OCI-LY3 (cell line): ENCODE data around the gene RIN3.

ENCODE experiments used
- H2AFZ ChIP-seq: fragments of 200-600, 300-600 bp; shearing (Covaris generic); 2 replicates; pipeline ENCODE4 v1.6.0; 2014; ENCODE audit warnings: antibody characterized with exemption, low read depth, low read length
- H3K27ac ChIP-seq: fragments of 200-600, 300-600 bp; sonication (generic); 2 replicates; pipeline ENCODE4 v1.5.1; 2014; ENCODE audit warnings: mild to moderate bottlenecking, low read length, moderate library complexity, mixed read lengths
- H3K27me3 ChIP-seq: fragments of 200-600, 300-600 bp; sonication (generic); 2 replicates; pipeline ENCODE4 v1.6.1; 2014; ENCODE audit warnings: low read depth, low read length, mixed read lengths
- H3K36me3 ChIP-seq: fragments of 200-600, 300-600 bp; sonication (generic); replicated peaks from 2 replicates; pipeline ENCODE3; 2014; ENCODE audit warnings: low read depth, low read length, mixed read lengths
- H3K4me1 ChIP-seq: fragments of 300-600, 200-600 bp; sonication (generic); 2 replicates; pipeline ENCODE4 v1.6.1; 2014; ENCODE audit warnings: low read length, mixed read lengths
- H3K4me2 ChIP-seq: fragments of 200-600, 300-600 bp; sonication (generic); 2 replicates; pipeline ENCODE4 v1.6.1; 2014; ENCODE audit warnings: low read length, mixed read lengths
- H3K4me3 ChIP-seq: fragments of 300-600, 200-600 bp; sonication (generic); 2 replicates; pipeline ENCODE4 v1.5.1; 2014; ENCODE audit warnings: antibody characterized with exemption, mild to moderate bottlenecking, low read length, moderate library complexity
- H3K79me2 ChIP-seq: fragments of 300-600, 200-600 bp; shearing (Covaris generic); 2 replicates; pipeline ENCODE4 v1.6.1; 2014; ENCODE audit warnings: mild to moderate bottlenecking, low read length, mixed read lengths
- H3K9ac ChIP-seq: fragments of 300-600, 200-600 bp; shearing (Covaris generic); 2 replicates; pipeline ENCODE4 v1.6.0; 2014; ENCODE audit warnings: mild to moderate bottlenecking, low read length, moderate library complexity
- H3K9me3 ChIP-seq: fragments of 200-600, 300-600 bp; shearing (Covaris generic); 2 replicates; pipeline ENCODE4 v1.6.1; 2014; ENCODE audit warnings: low read length, mixed read lengths; ENCODE audit not compliant: insufficient read depth
- H4K20me1 ChIP-seq: fragments of 200-600, 300-600 bp; sonication (generic); 2 replicates; pipeline ENCODE4 v1.6.1; 2016; ENCODE audit warnings: low read length, mixed read lengths; ENCODE audit not compliant: insufficient read depth
- CTCF ChIP-seq: fragments of 200-600, 300-600 bp; sonication (generic); IDR thresholded peaks from 2 replicates; pipeline ENCODE4 v1.5.1; 2014; ENCODE audit warnings: antibody characterized with exemption, low read length, low read depth
- EZH2phosphoT487 ChIP-seq: fragments of 200-600 bp; shearing (Covaris generic); IDR thresholded peaks from 2 replicates; pipeline ENCODE4 v1.6.1; 2018; ENCODE audit warnings: antibody characterized with exemption, mixed run types, low read depth

RIN3 gene

GRCh38 chr14:92581206-92581605, 67.6 kb downstream of the RIN3 start:
- Histone ChIP-seq H3K4me2 (no peak overlapping the region), H3K9me3 (no peaks in the 10 kb centered on the region), H3K4me1 (peaks cover 66% of the 10 kb centered on the region), H3K79me2 (no peaks in the 10 kb centered on the region), H3K9ac (no peak overlapping the region), H3K4me3 (no peak overlapping the region), H3K36me3 (peaks cover 15% of the 10 kb centered on the region), H4K20me1 (no peaks in the 10 kb centered on the region), H2AFZ (no peak overlapping the region), H3K27me3 (no peaks in the 10 kb centered on the region), H3K27ac (peak overlapping the region; percentile 78; the same call in 1 of the 2 replicates)
- TF ChIP-seq CTCF (no peak), EZH2phosphoT487 (no peak)

- H3K4me1 ChIP-seq, result peaks cover 59% of the 10 kb centered on the region
- H3K4me3 ChIP-seq, result no peak overlapping the region
- peak overlapping the region; percentile 70; the same call in 1 of the 2 replicates for H3K4me2 ChIP-seq
- no peak overlapping the region for H2AFZ ChIP-seq
- no peaks in the 10 kb centered on the region for H3K79me2 ChIP-seq
- H4K20me1 ChIP-seq, result no peaks in the 10 kb centered on the region
- H3K27ac ChIP-seq, result peak overlapping the region; percentile 78
- TF ChIP-seq EZH2phosphoT487 (no peak), CTCF (no peak)
- H3K9ac ChIP-seq, result no peak overlapping the region; the same call in 1 of the 2 replicates
- H3K27me3 ChIP-seq, result no peaks in the 10 kb centered on the region
- H3K9me3 ChIP-seq, result no peaks in the 10 kb centered on the region
- H3K36me3 ChIP-seq, result peaks cover 15% of the 10 kb centered on the region
Observed at GRCh38 chr14:92581966-92582566, 68.5 kb downstream of the RIN3 start.

GRCh38 chr14:92582706-92583452, 69.3 kb downstream of the RIN3 start:
- peak overlapping the region; percentile 70 for H3K4me2 ChIP-seq
- no peaks in the 10 kb centered on the region for H3K79me2 ChIP-seq
- peak overlapping the region; percentile 78 for H3K27ac ChIP-seq
- peak overlapping the region; percentile 42 for H3K4me3 ChIP-seq
- H3K4me1 ChIP-seq, result peaks cover 51% of the 10 kb centered on the region
- H3K9me3 ChIP-seq, result no peaks in the 10 kb centered on the region
- H3K36me3 ChIP-seq, result peaks cover 15% of the 10 kb centered on the region
- no peaks in the 10 kb centered on the region for H3K27me3 ChIP-seq
- 0 out of 2 replicates have a peak overlapping the region, but pooled peaks have one; percentile 31 for H2AFZ ChIP-seq
- no peaks in the 10 kb centered on the region for H4K20me1 ChIP-seq
- peak overlapping the region; percentile 37; the same call in 1 of the 2 replicates for H3K9ac ChIP-seq
- TF ChIP-seq CTCF (no peak), EZH2phosphoT487 (no peak)

- H3K4me1 ChIP-seq, result peaks cover 47% of the 10 kb centered on the region
- TF ChIP-seq CTCF, result no peak
- TF ChIP-seq EZH2phosphoT487, result no peak
- H3K9ac ChIP-seq, result no peak overlapping the region
Observed at GRCh38 chr14:92584220-92584619, 70.6 kb downstream of the RIN3 start.

More at GRCh38 chr14:92584220-92584619, 70.6 kb downstream of the RIN3 start:
- Histone ChIP-seq H3K79me2 (no peaks in the 10 kb centered on the region), H4K20me1 (no peaks in the 10 kb centered on the region), H3K36me3 (peaks cover 15% of the 10 kb centered on the region), H3K4me3 (no peak overlapping the region), H2AFZ (no peak overlapping the region), H3K27ac (no peak overlapping the region), H3K4me2 (no peak overlapping the region), H3K27me3 (no peaks in the 10 kb centered on the region), H3K9me3 (no peaks in the 10 kb centered on the region)
